SKM-1 treated with dmso at 0.1 percent for 144 hours (cell line): Measurements from ENCODE around the gene QKI.

Source experiments
- DNase-seq: peaks from one replicate; lab custom pipeline; 2025; ENCODE audit not compliant: unreplicated experiment; lab: John Stamatoyannopoulos, UW

QKI gene

DNA sequence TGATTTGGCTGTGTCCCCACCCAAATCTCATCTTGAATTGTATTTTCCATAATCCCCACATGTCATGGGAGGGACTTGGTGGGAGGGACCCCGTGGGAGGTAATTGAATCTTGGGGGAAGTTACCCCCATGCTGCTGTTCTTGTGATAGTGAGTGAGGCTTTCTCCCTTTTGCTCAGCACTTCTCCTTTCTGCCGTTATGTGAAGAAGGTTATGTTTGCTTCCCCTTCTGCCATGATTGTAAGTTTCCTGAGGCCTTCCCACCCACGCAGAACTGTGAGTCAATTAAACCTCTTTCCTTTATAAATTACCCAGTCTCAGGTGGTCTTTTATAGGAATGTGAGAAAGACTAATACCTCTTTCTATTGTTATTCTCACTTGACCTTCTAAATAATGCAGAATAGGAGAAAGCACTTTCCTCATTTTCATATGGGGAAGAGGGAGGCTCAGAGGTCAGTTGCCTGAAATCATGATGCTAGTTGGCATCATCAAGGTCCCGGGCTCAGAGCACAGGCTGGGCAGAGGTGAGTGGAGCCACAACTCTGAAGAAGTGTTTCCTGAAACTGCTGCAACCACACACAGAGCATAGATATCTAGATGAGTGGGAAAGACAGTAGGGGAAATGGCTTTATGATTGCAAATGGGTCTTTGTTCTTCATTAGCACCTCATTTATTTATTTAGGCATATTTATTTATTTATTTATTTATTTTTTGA, 191.0 kb downstream of the QKI start:
- no peak for DNase-seq

DNA sequence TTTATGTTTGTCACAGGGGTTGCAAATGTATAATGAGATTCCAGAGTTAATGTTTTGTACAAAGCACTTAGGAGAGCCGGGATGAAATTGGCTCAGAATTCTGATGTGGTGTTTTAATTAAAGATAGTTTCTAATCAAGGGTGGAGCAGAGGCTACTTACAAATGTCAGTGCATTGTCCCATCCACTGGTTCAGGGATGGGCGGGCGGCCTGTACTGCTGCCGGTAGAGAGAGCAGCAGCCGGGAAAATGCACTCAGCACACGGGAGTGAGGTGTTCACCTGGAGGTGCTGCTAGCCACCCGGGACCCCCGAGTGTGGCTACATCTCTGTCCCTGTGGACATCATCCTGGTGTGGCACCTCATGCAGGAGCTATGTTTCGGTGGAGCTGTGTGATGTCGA, 193.3 kb downstream of the QKI start:
- no peak for DNase-seq

DNA sequence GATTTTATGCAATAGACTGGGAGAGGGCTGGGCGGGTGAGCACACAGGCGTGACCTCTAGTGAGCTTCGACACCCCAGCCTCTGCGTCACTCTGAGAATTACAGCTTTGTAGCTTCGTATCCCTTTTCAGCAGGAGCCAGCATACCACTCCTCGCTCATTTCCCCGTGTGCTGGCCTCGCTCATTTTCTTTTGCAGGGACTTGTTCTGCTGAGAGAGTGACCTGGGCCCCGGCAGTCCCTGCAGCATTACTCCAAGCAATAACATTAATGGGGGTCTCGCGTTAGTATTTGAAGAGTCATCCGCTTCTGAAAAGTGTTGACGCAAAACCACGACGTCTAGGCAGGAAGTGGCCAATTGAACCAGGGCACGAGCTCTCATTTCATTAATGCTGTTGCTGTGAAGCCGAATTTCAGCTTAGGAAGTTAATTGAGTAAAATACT, 193.7 kb downstream of the QKI start:
- no peak for DNase-seq

DNA sequence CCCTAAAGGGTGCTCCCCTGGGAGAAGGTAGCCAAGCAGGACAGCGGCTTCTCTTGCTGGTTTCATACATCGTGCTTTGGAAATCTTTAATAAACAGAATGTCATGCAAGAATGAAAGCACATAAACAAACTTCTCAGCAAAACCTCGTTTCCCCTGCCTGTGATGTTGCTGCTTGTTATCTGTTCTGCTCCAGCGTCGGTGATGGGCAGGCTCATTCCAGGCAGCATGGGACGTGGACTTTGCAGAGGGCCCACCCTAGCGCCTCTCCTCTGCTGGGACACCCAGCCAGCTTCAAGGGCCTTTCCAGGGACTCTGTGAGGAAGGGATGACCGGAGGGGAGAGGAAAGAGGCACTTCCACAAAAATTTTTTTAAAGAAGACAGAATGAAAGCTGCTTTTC, 197.7 kb downstream of the QKI start:
- no peak for DNase-seq

DNA sequence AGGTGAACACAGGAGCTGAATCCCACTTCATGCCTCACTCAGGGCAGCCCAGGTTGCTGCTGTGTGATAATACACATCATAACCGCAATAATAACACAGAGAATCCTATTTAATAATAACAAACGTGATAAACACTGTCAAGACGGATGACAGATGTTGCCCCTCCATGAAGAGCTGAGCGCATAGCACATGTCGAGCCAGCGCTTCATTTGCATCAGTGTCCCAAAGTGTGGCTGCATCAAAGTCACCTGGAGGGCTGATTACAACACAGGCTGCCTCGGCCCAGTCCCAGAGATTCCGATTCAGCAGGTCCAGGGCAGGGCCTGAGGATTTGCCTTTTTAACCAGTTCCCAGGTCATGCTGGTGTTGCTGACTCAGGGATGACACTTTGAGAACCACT, 198.5 kb downstream of the QKI start:
- no peak for DNase-seq

DNA sequence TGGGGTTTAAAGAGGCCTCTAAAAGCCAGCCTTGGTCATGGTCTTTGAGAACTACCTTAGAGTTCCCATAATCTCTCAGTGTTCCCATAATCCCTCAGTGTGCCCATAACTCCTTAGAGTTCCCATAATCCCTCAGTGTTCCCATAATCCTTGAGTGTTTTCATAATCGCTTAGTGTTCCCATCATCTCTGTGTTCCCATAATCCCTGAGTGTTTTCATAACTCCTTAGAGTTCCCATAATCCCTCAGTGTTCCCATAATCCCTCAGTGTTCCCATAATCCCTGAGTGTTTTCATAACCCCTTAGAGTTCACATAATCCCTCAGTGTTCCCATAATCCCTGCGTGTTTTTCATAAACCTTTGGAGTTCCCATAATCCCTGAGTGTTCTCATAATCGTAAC, 199.2 kb downstream of the QKI start:
- DNase-seq = no peak

DNA sequence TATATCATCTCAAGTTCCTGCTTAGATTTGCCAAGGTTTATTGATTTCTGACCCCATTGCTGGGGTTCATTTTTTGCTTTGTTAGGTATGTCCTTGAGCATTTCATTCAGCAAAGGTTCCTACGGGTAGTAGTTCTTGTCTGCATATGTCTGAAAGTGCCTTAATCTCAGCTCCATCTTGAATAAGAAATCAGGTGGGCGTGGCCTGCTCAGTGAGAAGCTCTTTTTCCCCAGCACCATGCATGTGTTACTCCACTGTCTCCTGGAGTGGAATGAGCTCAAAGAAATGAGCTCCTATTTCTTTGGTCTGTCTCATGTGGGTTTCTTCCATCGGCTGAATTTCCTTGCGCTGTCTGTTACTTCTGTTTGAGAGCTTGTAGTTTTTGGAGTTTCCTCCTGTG, 201.9 kb downstream of the QKI start:
- DNase-seq = no peak

DNA sequence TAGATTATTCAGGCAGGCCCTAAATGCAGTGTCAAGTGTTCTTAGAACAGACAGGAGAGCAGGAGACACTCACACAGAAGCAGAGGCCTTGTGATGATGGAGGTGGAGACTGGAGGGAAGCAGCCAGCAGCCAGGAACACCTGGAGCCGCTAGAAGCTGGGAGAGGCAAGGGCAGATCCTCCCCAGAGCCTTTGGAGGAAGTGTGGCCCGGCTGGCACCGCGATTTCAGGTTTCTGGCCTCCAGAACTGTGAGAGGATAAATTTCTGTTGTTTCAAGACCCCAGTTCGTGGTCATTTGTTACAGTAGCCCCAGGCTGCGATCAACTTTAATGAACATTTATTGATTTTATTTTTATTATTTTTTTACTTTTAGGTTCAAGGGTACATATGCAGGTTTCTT, 203.0 kb downstream of the QKI start:
- DNase-seq = no peak

DNA sequence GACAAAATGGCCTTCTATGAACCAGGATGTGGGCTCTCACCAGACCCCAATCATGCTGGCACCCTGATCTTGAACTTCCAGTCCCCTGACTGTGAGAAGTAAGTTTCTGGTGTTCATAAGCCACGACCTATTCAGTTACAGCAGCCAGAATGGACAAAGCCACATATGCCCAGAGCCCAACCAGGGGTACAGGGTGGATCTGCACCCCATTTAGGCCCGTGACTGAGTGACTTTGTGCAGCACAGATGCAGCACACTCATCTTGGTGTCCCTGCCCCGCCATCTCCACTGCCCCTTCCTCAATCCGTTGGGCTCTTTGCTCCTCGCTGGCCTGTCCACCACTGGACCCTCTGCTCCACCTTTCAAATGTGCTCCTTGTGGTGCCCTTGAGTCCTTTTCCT, 205.6 kb downstream of the QKI start:
- DNase-seq = no peak

DNA sequence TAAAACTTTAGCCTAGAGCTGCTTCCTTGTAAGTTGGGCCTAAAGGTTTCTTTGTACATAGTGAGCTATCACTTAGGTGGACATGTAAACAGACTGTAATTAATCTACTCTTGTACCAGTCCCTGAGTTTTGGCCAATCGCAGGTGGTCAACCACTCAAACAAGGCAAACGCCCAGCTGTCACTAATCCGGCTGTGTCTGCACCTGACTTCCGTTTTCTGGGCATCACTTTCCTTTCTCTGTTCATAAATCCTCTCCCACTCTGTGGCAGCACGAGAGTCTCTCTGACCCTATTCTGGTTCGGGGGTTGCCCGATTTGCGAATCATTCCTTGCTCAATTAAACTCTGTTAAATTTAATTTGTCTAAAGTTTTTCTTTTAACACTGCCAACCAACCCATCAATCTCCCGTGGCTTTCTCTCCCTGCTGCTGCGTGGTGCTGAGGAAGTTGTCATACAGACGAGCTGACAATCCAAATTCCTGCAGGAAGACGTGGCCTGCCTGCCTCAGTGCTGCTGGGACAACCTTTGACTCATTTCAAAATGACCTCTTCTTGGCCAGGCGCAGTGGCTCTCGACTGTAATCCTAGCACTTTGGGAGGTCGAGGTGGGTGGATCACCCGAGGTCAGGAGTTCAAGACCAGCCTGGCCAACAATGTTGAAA, 206.3 kb downstream of the QKI start:
- DNase-seq = no peak

DNA sequence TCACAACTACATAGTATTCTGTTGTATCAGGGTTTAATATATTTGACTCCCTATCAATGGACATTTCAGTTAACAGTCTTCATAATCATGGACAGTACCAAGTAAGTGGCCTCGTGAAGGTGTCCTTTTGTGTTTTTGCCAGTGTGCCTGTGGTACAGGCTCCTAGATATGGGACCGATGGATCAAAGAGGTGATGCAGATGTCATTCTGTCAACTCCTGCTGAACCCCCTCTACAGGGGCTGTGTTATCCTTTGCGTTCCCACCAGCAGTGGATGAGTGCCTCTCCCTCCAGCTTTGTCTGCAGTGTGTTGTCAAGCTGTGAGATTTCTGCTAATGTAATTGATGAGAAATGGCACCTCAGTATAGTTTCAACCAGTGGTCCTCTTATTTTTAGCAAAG, 210.7 kb downstream of the QKI start:
- DNase-seq = no peak

DNA sequence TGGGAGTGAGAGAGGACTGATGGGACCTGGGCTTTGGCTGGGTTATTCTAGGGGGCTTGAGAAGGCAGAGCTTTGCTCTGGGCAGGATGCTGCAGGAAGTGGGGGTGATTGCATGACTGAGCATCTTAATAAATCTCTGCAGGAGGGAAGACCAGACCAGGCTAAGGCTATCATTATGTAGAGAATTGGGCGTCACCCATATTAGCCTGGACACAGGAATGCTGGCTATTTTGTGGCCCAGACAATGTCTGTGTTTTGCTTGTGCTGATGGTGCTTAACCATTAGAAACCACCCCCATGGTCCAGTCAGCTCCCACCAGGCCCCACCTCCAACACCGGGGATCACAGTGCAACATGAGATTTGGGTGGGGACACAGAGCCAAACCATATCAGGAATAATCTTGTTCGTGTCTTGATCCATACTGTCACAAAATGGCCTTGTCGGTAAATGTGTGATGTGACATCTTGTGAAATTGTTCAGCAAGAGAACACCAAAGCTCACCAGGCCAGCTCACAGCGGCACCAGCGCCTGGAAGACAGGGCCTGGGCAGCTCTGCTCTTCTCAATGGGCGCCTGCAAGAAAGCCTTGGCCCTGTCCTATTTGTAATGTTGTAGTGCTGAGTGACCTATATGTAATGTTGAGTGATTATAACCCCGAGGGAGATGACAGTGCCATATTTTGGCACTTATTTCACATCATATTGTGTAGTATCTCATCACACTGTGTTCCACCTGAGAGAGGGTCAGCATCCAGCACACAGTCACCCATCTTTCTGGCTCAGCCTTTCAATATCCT, 211.8 kb downstream of the QKI start:
- no peak for DNase-seq

DNA sequence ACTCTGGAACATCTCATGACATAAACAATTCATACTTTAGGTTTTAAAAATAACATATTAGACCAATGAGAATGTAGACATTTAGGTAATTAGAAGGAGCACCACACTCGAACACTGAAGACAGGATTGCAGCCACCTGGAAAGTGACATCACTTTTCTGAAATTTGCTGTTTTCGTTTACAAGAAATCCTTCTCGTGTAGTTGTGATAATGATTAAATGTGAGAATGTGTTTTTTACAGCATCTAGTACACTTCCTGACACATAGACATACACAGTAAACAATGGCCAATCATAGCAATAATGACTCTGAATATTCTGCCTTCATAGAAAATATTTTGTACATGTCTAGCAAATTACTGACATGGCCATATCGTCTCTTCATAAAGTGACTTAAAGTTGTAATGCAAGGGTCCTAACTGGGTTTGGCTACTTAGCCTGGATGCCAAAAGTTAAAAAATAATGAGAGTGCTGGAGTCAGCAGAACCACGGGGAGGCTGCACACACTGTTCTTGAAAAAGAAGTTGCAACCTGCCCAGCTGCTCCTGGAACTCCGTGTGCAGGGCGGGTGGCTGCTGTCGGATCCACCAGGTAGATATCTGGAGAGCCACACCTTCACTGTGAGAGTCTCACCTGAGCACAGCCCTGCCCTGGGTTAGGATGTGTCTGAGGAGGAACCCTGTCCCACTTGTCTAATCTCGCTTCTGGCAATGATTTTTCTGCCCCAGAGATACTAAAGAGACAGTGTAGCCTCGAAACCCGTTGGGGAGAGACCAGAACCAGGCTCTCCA, 212.9 kb downstream of the QKI start:
- no peak for DNase-seq
